HG03139 (cell line): Measurements from ENCODE around the gene IQCE.

Experiments used
- ATAC-seq: cut with Tn5 transposase; IDR thresholded peaks from one replicate; pipeline ENCODE4 v1.9.1; 2021; ENCODE audit not compliant: unreplicated experiment

Gene IQCE

GRCh38 chr7:2643386-2644219, 84.8 kb downstream of the IQCE start:
- no peak for ATAC-seq

- no peak for ATAC-seq
Observed at GRCh38 chr7:2644220-2644561, 85.4 kb downstream of the IQCE start.

GRCh38 chr7:2644562-2645273, 85.9 kb downstream of the IQCE start:
- peak; percentile 26 for ATAC-seq

GRCh38 chr7:2645274-2645868, 86.6 kb downstream of the IQCE start:
- ATAC-seq = peak; percentile 52

- ATAC-seq = no peak
Observed at GRCh38 chr7:2646336-2646679, 87.5 kb downstream of the IQCE start.

GRCh38 chr7:2646680-2647571, 88.1 kb downstream of the IQCE start:
- ATAC-seq = no peak

- ATAC-seq = no peak
Observed at GRCh38 chr7:2647594-2648172, 88.9 kb downstream of the IQCE start.

- ATAC-seq = no peak
Observed at GRCh38 chr7:2649139-2649838, 90.5 kb downstream of the IQCE start.

GRCh38 chr7:2649991-2650390, 91.2 kb downstream of the IQCE start:
- no peak for ATAC-seq

- no peak for ATAC-seq
Observed at GRCh38 chr7:2650451-2650850, 91.7 kb downstream of the IQCE start.

- ATAC-seq = no peak
Observed at GRCh38 chr7:2651336-2651735, 92.6 kb downstream of the IQCE start.

GRCh38 chr7:2651847-2652735, 93.3 kb downstream of the IQCE start:
- no peak for ATAC-seq

- no peak for ATAC-seq
Observed at GRCh38 chr7:2652736-2653060, 93.9 kb downstream of the IQCE start.

GRCh38 chr7:2654059-2654458, 95.3 kb downstream of the IQCE start:
- no peak for ATAC-seq

GRCh38 chr7:2655870-2656614, 97.3 kb downstream of the IQCE start:
- no peak for ATAC-seq

- no peak for ATAC-seq
Observed at GRCh38 chr7:2657208-2657607, 98.4 kb downstream of the IQCE start.

GRCh38 chr7:2657920-2658671, 99.3 kb downstream of the IQCE start:
- ATAC-seq = no peak

GRCh38 chr7:2658941-2659340, 100.2 kb downstream of the IQCE start:
- ATAC-seq = no peak
